K562 (cell line): ENCODE results near the gene SCYL1. TPM values are rescaled to one million over a fixed set of nuclear protein-coding genes. Genes with fewer than 3 reads are reported as not detected.

ENCODE experiments used
- BACH1 ChIP-seq: fragments of 200-800 bp; sonication (Bioruptor generic); IDR thresholded peaks from 2 replicates; pipeline ENCODE4 v1.6.1; 2016; ENCODE audit warnings: missing genetic modification characterization, missing compliant biosample characterization
- BRF1 ChIP-seq: IDR thresholded peaks from 3 replicates; pipeline ENCODE4 v1.6.1; 2011; ENCODE audit warnings: borderline replicate concordance, mild to moderate bottlenecking; ENCODE audit not compliant: insufficient read length; ENCODE audit errors: extremely low read depth
- CUX1 ChIP-seq: fragments of 200-800 bp; sonication (Bioruptor generic); IDR thresholded peaks from 2 replicates; pipeline ENCODE4 v1.6.1; 2016; ENCODE audit warnings: missing genetic modification characterization, missing compliant biosample characterization
- DPF2 ChIP-seq: fragments of 450-650 bp; IDR thresholded peaks from 2 replicates; pipeline ENCODE4 v1.6.1; 2016
- HNRNPL ChIP-seq: fragments of 200-400 bp; formaldehyde crosslinking; IDR thresholded peaks from 2 replicates; pipeline ENCODE4 v1.6.1; 2017; ENCODE audit warnings: low read depth, mild to moderate bottlenecking, low read length
- KLF10 ChIP-seq: fragments of 250-450 bp; sonication (Bioruptor Pico); IDR thresholded peaks from 2 replicates; pipeline ENCODE4 v1.6.1; 2021; ENCODE audit warnings: matching md5 sums
- L3MBTL2 ChIP-seq: fragments of 450-650 bp; IDR thresholded peaks from 2 replicates; pipeline ENCODE4 v1.6.1; 2016; ENCODE audit warnings: mild to moderate bottlenecking, moderate library complexity
- NFIX ChIP-seq: fragments of 250-450 bp; sonication (Bioruptor Pico); IDR thresholded peaks from 2 replicates; pipeline ENCODE4 v1.4.0; 2020; ENCODE audit warnings: low read depth, mild to moderate bottlenecking, moderate library complexity
- RBM34 ChIP-seq: fragments of 200-400 bp; formaldehyde crosslinking; IDR thresholded peaks from 2 replicates; pipeline ENCODE4 v1.6.1; 2018; ENCODE audit warnings: low read length, borderline replicate concordance; ENCODE audit not compliant: insufficient read depth
- SRSF3 ChIP-seq: fragments of 200-400 bp; formaldehyde crosslinking; IDR thresholded peaks from 2 replicates; pipeline ENCODE4 v1.6.1; 2016; ENCODE audit warnings: mild to moderate bottlenecking, low read length, moderate library complexity; ENCODE audit not compliant: insufficient read depth
- TAF15 ChIP-seq: fragments of 200-400 bp; formaldehyde crosslinking; IDR thresholded peaks from 2 replicates; pipeline ENCODE4 v1.6.1; 2017; ENCODE audit warnings: mild to moderate bottlenecking, low read depth, low read length, moderate library complexity
- YY1 ChIP-seq, 3 experiments: IDR thresholded peaks; 2 replicates each; pipeline ENCODE4 v1.6.1; 2011; ENCODE audit warnings: low read length in 2 of 3, mild to moderate bottlenecking in 2 of 3, moderate library complexity in 2 of 3, borderline replicate concordance in 1 of 3, control low read depth in 1 of 3, low read depth in 1 of 3; ENCODE audit not compliant: insufficient read depth in 3 of 3, insufficient replicate concordance in 2 of 3, control insufficient read depth in 1 of 3, insufficient read length in 1 of 3; ENCODE audit errors: extremely low read depth in 1 of 3
- ZFX ChIP-seq: sonication (generic); formaldehyde crosslinking; IDR thresholded peaks from 2 replicates; pipeline ENCODE4 v1.8.0; 2022; ENCODE audit warnings: mild to moderate bottlenecking, missing genetic modification reagents, moderate library complexity
- ZNF140 ChIP-seq: fragments of 250-450 bp; sonication (Bioruptor Pico); IDR thresholded peaks from 2 replicates; pipeline ENCODE4 v1.8.0; 2021; ENCODE audit warnings: moderate library complexity, mild to moderate bottlenecking, inconsistent platforms
- ZNF23 ChIP-seq: fragments of 250-450 bp; sonication (Bioruptor Pico); IDR thresholded peaks from 2 replicates; pipeline ENCODE4 v1.4.0; 2020; ENCODE audit warnings: mild to moderate bottlenecking
- ZNF263 ChIP-seq: sonication (generic); formaldehyde crosslinking; IDR thresholded peaks from 2 replicates; pipeline ENCODE4 v1.8.0; 2022; ENCODE audit warnings: mild to moderate bottlenecking, missing genetic modification reagents, borderline replicate concordance
- ZNF77 ChIP-seq: fragments of 250-450 bp; sonication (Bioruptor Pico); IDR thresholded peaks from 2 replicates; pipeline ENCODE4 v1.5.0; 2020
- polyA plus RNA-seq, 8 experiments: library from polyadenylated mRNA; depleted of rRNA in 4 of 8; stranded (reverse) in 5 of 8; unstranded in 3 of 8; fragments of >200 nt; fragmentation: Nextera tagmentation in 2 of 8; fragmentation: Illumina TruSeq in 1 of 8; extraction: Ambion mirVana in 2 of 8; extraction: Trizol in 1 of 8; gene quantifications; 2 replicates each; pipeline versions ENCODE4 v1.2.1 to v1.2.3, GENCODE V29; 2011 to 2014; ENCODE audit warnings: inconsistent platforms in 1 of 8, missing spikeins in 1 of 8
- total RNA-seq, 7 experiments: library from RNA; depleted of rRNA in 6 of 7; stranded (reverse); fragments of >200 nt in 6 of 7; fragmentation: Illumina TruSeq in 2 of 7; extraction: Trizol in 2 of 7; gene quantifications; 2 replicates each; pipeline versions ENCODE4 v1.2.1 to v1.2.3, GENCODE V29; 2011 to 2021; ENCODE audit warnings: low replicate concordance in 1 of 7
- TF ChIP-seq, protein P1 (sequence below): fragments of 450-650 bp; IDR thresholded peaks from 2 replicates; pipeline ENCODE4 v1.7.1; 2018; ENCODE audit warnings: mild to moderate bottlenecking, low read depth; ENCODE audit not compliant: partially characterized antibody
- TF ChIP-seq, protein P2 (sequence below): fragments of 250-450 bp; sonication (Bioruptor Pico); IDR thresholded peaks from 2 replicates; pipeline ENCODE4 v1.8.0; 2022; ENCODE audit warnings: moderate library complexity, mild to moderate bottlenecking, inconsistent platforms

SCYL1 gene
- total and polyA plus RNA-seq, 9 of the 15 experiments (the other 6 are each of a cell fraction or from before 2014, with no cell fraction given), result 1.9 to 145 (median 57.6) TPM

DNA sequence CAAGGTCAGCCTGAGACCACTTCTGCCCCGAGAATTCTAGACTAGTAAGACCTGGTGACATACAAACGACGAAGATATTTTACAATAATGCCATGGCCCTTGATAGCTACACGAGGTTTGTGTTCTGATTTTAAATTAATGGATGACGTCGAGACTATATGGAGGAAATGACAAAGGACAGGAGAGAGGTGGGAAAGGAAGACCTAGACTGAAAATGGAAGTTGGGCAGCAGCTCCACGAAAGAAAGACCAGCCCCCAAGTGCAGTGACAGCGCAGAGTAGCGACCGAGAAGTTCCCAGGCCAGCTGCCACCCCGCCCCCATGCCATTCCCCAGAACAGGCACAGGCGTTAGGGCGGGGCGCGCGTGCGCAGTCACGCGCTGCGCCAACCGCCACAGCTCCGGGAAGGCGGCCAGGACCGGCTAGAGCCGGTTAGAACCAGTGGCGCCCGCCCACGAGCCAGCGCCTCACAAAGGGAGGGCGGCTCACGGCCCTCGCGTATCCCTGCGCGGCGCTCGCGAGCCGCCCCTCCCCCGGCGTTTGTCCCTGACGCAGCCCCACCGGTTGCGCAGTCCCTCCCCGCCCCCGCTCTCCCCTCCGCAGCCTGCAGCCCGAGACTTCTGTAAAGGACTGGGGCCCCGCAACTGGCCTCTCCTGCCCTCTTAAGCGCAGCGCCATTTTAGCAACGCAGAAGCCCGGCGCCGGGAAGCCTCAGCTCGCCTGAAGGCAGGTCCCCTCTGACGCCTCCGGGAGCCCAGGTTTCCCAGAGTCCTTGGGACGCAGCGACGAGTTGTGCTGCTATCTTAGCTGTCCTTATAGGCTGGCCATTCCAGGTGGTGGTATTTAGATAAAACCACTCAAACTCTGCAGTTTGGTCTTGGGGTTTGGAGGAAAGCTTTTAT lies 27.5 kb upstream of the SCYL1 start (continued):
- no peak for TF ChIP-seq SRSF3
- no peak for TF ChIP-seq KLF10 (CRISPR knock-in tag)
- no peak for TF ChIP-seq ZNF140 (CRISPR knock-in tag)
- TF ChIP-seq L3MBTL2, result peak; percentile 70
- peak; percentile 61; the same call in 1 of the 2 replicates for TF ChIP-seq DPF2
- TF ChIP-seq ZNF263 (CRISPR knock-in tag), result no peak
- no peak; the same call in none of the 2 replicates for TF ChIP-seq BACH1 (tag)
- TF ChIP-seq TAF15, result no peak
- no peak for TF ChIP-seq ZNF77 (CRISPR knock-in tag)
- TF ChIP-seq CUX1, result no peak
- peak; percentile 93 for TF ChIP-seq HNRNPL
- no peak for TF ChIP-seq RBM34
- TF ChIP-seq, protein P1, sequence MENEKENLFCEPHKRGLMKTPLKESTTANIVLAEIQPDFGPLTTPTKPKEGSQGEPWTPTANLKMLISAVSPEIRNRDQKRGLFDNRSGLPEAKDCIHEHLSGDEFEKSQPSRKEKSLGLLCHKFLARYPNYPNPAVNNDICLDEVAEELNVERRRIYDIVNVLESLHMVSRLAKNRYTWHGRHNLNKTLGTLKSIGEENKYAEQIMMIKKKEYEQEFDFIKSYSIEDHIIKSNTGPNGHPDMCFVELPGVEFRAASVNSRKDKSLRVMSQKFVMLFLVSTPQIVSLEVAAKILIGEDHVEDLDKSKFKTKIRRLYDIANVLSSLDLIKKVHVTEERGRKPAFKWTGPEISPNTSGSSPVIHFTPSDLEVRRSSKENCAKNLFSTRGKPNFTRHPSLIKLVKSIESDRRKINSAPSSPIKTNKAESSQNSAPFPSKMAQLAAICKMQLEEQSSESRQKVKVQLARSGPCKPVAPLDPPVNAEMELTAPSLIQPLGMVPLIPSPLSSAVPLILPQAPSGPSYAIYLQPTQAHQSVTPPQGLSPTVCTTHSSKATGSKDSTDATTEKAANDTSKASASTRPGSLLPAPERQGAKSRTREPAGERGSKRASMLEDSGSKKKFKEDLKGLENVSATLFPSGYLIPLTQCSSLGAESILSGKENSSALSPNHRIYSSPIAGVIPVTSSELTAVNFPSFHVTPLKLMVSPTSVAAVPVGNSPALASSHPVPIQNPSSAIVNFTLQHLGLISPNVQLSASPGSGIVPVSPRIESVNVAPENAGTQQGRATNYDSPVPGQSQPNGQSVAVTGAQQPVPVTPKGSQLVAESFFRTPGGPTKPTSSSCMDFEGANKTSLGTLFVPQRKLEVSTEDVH, result peak; percentile 38
- TF ChIP-seq, protein P2, sequence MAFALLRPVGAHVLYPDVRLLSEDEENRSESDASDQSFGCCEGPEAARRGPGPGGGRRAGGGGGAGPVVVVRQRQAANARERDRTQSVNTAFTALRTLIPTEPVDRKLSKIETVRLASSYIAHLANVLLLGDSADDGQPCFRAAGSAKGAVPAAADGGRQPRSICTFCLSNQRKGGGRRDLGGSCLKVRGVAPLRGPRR (CRISPR knock-in tag), result no peak
- TF ChIP-seq YY1 (IDR thresholded peaks at IDR 0.05; ENCODE audit: borderline replicate concordance in 1 of 3, control insufficient read depth in 1 of 3, extremely low read depth in 1 of 3, insufficient read depth in 3 of 3, insufficient read length in 1 of 3, insufficient replicate concordance in 2 of 3, low read depth in 1 of 3, low read length in 2 of 3), result peak; percentile 78 to 96 (median 91)
- TF ChIP-seq BRF1, result no peak
- TF ChIP-seq ZNF23 (CRISPR knock-in tag), result no peak
- TF ChIP-seq ZFX, result peak; percentile 42
- TF ChIP-seq NFIX (CRISPR knock-in tag), result no peak
